IMR-90 (cell line): ENCODE results near the gene NOS1AP. TPM values are rescaled to one million over a fixed set of nuclear protein-coding genes. Genes with fewer than 3 reads are reported as not detected.

Experiments
- ATAC-seq: fragments of 200-7000 bp; cut with Tn5 transposase; 2 replicates; pipeline ENCODE4 v1.9.1; 2020; ENCODE audit warnings: low read depth, mild to moderate bottlenecking, moderate library complexity
- BruUV-seq: library from RNA; stranded (reverse); fragments of 400-500 nt; replicated peaks from 2 replicates; lab custom pipeline; 2021; lab: Mats Ljungman, UMichigan
- CTCF ChIA-PET: fragments of 300-600 bp; formaldehyde crosslinking; extraction: SDS; loops from one replicate; lab custom pipeline; 2021; ENCODE audit warnings: antibody characterized with exemption; lab: Yijun Ruan, JAX
- POLR2A ChIA-PET: fragments of 300-600 bp; sonication (Branson Sonifier 250); formaldehyde crosslinking; loops from one replicate; lab custom pipeline; 2022; ENCODE audit warnings: antibody characterized with exemption; ENCODE audit not compliant: unreplicated experiment; lab: Charles Lee
- DNase-seq: peaks from one replicate; pipeline ENCODE4 v3.0.0; 2013
- H2AFZ ChIP-seq: replicated peaks from 2 replicates; pipeline ENCODE3; 2013; ENCODE audit warnings: low read length, mild to moderate bottlenecking; ENCODE audit not compliant: poor library complexity
- H2AK5ac ChIP-seq: 2 replicates; pipeline ENCODE4 v1.6.1; 2013; ENCODE audit warnings: low read depth, low read length, inconsistent platforms
- H2AK9ac ChIP-seq: replicated peaks from 2 replicates; pipeline ENCODE3; 2013; ENCODE audit warnings: mild to moderate bottlenecking, low read depth, low read length, moderate library complexity; ENCODE audit not compliant: poor library complexity
- H2BK120ac ChIP-seq: 2 replicates; pipeline ENCODE4 v1.6.1; 2013; ENCODE audit warnings: low read depth, low read length, inconsistent platforms
- H2BK15ac ChIP-seq: 3 replicates; pipeline ENCODE4 v1.6.1; 2013; ENCODE audit warnings: low read depth, low read length, inconsistent platforms
- H2BK20ac ChIP-seq: 2 replicates; pipeline ENCODE4 v1.6.1; 2013; ENCODE audit warnings: low read depth, mild to moderate bottlenecking, inconsistent platforms, low read length, moderate library complexity
- H2BK5ac ChIP-seq: 2 replicates; pipeline ENCODE4 v1.6.1; 2013; ENCODE audit warnings: mild to moderate bottlenecking, low read depth, low read length, inconsistent platforms; ENCODE audit not compliant: poor library complexity, severe bottlenecking
- H3K14ac ChIP-seq: replicated peaks from 2 replicates; pipeline ENCODE4 v1.6.1; 2013; ENCODE audit warnings: low read depth, low read length, inconsistent platforms
- H3K18ac ChIP-seq: 2 replicates; pipeline ENCODE4 v1.6.1; 2013; ENCODE audit warnings: low read depth, low read length, control low read depth
- H3K23ac ChIP-seq: 2 replicates; pipeline ENCODE4 v1.6.1; 2013; ENCODE audit warnings: low read depth, low read length, inconsistent platforms
- H3K27ac ChIP-seq: 2 replicates; pipeline ENCODE4 v1.5.1; 2013; ENCODE audit warnings: mild to moderate bottlenecking, control low read depth, low read length; ENCODE audit not compliant: insufficient read depth
- H3K27me3 ChIP-seq: 2 replicates; pipeline ENCODE4 v1.6.1; 2013; ENCODE audit warnings: low read length; ENCODE audit not compliant: control insufficient read depth, insufficient read depth
- H3K36me3 ChIP-seq: 2 replicates; pipeline ENCODE4 v1.6.1; 2013; ENCODE audit warnings: low read length, mixed read lengths; ENCODE audit not compliant: control insufficient read depth, insufficient read depth
- H3K4ac ChIP-seq: 2 replicates; pipeline ENCODE4 v1.6.1; 2013; ENCODE audit warnings: low read depth, low read length, inconsistent platforms
- H3K4me1 ChIP-seq: 2 replicates; pipeline ENCODE4 v1.6.1; 2013; ENCODE audit warnings: low read length, mixed read lengths; ENCODE audit not compliant: control insufficient read depth, insufficient read depth
- H3K4me2 ChIP-seq: 2 replicates; pipeline ENCODE4 v1.6.1; 2013; ENCODE audit warnings: low read depth, mild to moderate bottlenecking, control low read depth, low read length, moderate library complexity
- H3K4me3 ChIP-seq: 2 replicates; pipeline ENCODE4 v1.5.1; 2013; ENCODE audit warnings: low read depth, mild to moderate bottlenecking, control low read depth, low read length, moderate library complexity; ENCODE audit not compliant: insufficient read depth
- H3K56ac ChIP-seq: 2 replicates; pipeline ENCODE4 v1.6.1; 2013; ENCODE audit warnings: low read length, inconsistent platforms; ENCODE audit not compliant: insufficient read depth; ENCODE audit errors: extremely low read depth
- H3K79me1 ChIP-seq, 2 experiments: 2 replicates each; pipeline ENCODE4 v1.6.1; 2013; ENCODE audit warnings: low read length in 2 of 2, inconsistent platforms in 1 of 2, low read depth in 1 of 2
- H3K9ac ChIP-seq: 2 replicates; pipeline ENCODE4 v1.6.1; 2013; ENCODE audit warnings: low read depth, low read length, control low read depth
- H3K9me1 ChIP-seq: 2 replicates; pipeline ENCODE4 v1.6.1; 2013; ENCODE audit warnings: low read length, inconsistent platforms; ENCODE audit not compliant: insufficient read depth
- H3K9me3 ChIP-seq: 2 replicates; pipeline ENCODE4 v1.6.1; 2013; ENCODE audit warnings: low read length; ENCODE audit not compliant: control insufficient read depth, insufficient read depth
- H4K20me1 ChIP-seq: 2 replicates; pipeline ENCODE4 v1.6.1; 2013; ENCODE audit warnings: low read length, inconsistent platforms; ENCODE audit not compliant: insufficient read depth
- H4K5ac ChIP-seq: 2 replicates; pipeline ENCODE4 v1.6.1; 2013; ENCODE audit warnings: mild to moderate bottlenecking, low read depth, low read length, control low read depth
- H4K8ac ChIP-seq, 2 experiments: 2 replicates each; pipeline ENCODE4 v1.6.1; 2013; ENCODE audit warnings: low read depth in 2 of 2, low read length in 2 of 2, control low read depth in 1 of 2, inconsistent platforms in 1 of 2
- H4K91ac ChIP-seq: 2 replicates; pipeline ENCODE4 v1.6.1; 2013; ENCODE audit warnings: low read depth, low read length, inconsistent platforms; ENCODE audit not compliant: insufficient read depth
- BHLHE40 ChIP-seq: fragments of 150-350 bp; IDR thresholded peaks from 2 replicates; pipeline ENCODE4 v1.6.1; 2016; ENCODE audit warnings: mild to moderate bottlenecking, low read depth, low read length
- CEBPB ChIP-seq: IDR thresholded peaks from 2 replicates; pipeline ENCODE4 v1.6.1; 2012; ENCODE audit warnings: low read depth, low read length, improper control_type of control experiment
- CHD1 ChIP-seq: IDR thresholded peaks from 2 replicates; pipeline ENCODE4 v1.6.1; 2012; ENCODE audit warnings: low read depth, low read length, improper control_type of control experiment
- CTCF ChIP-seq: conservative IDR thresholded peaks from 2 replicates; pipeline ENCODE4 v1.5.1; 2012; ENCODE audit warnings: mild to moderate bottlenecking, low read depth, low read length, improper control_type of control experiment
- ELK1 ChIP-seq: fragments of 150-350 bp; IDR thresholded peaks from 2 replicates; pipeline ENCODE4 v1.6.1; 2016; ENCODE audit warnings: low read depth, mild to moderate bottlenecking, low read length, moderate library complexity, borderline replicate concordance
- FOS ChIP-seq: fragments of 150-350 bp; IDR thresholded peaks from 2 replicates; pipeline ENCODE4 v1.6.1; 2016; ENCODE audit warnings: low read depth, low read length
- MAFK ChIP-seq: IDR thresholded peaks from 2 replicates; pipeline ENCODE4 v1.6.1; 2012; ENCODE audit warnings: low read depth, low read length, improper control_type of control experiment
- MAZ ChIP-seq: IDR thresholded peaks from 2 replicates; pipeline ENCODE4 v1.6.1; 2012; ENCODE audit warnings: low read depth, mild to moderate bottlenecking, low read length, improper control_type of control experiment, moderate library complexity, borderline replicate concordance
- MXI1 ChIP-seq: IDR thresholded peaks from 2 replicates; pipeline ENCODE4 v1.6.1; 2012; ENCODE audit warnings: low read depth, mild to moderate bottlenecking, low read length, moderate library complexity, borderline replicate concordance
- NFE2L2 ChIP-seq: fragments of 150-350 bp; IDR thresholded peaks from 2 replicates; pipeline ENCODE4 v1.6.1; 2016; ENCODE audit warnings: low read depth, mild to moderate bottlenecking, low read length
- POLR2A ChIP-seq: IDR thresholded peaks from 2 replicates; pipeline ENCODE4 v1.6.1; 2012; ENCODE audit warnings: mild to moderate bottlenecking, low read depth, low read length
- RAD21 ChIP-seq: IDR thresholded peaks from 2 replicates; pipeline ENCODE4 v1.6.1; 2012; ENCODE audit warnings: low read length, improper control_type of control experiment
- RCOR1 ChIP-seq: IDR thresholded peaks from 2 replicates; pipeline ENCODE4 v1.6.1; 2012; ENCODE audit warnings: mild to moderate bottlenecking, low read length, improper control_type of control experiment; ENCODE audit not compliant: insufficient replicate concordance
- RFX5 ChIP-seq: IDR thresholded peaks from 2 replicates; pipeline ENCODE4 v1.8.0; 2012; ENCODE audit warnings: low read depth, mild to moderate bottlenecking, low read length, moderate library complexity
- SMC3 ChIP-seq: fragments of 150-350 bp; IDR thresholded peaks from 2 replicates; pipeline ENCODE4 v1.6.1; 2016; ENCODE audit warnings: low read depth, mild to moderate bottlenecking, antibody characterized with exemption, low read length, moderate library complexity
- USF2 ChIP-seq: fragments of 150-350 bp; IDR thresholded peaks from 2 replicates; pipeline ENCODE4 v1.6.1; 2017; ENCODE audit warnings: mild to moderate bottlenecking, antibody characterized with exemption, low read length, low read depth
- WGBS, 2 experiments: methylation state at CpG; one replicate each; pipeline versions ENCODE4 v1.1.5 to v1.1.7; 2013; ENCODE audit warnings: missing lambda C conversion rate in 2 of 2; ENCODE audit not compliant: insufficient read length in 1 of 2; ENCODE audit errors: extremely low coverage in 2 of 2; 5-methylcytosine and 5-hydroxymethylcytosine counted together
- dilution Hi-C: fragments of 300-500 bp; cut with HindIII; formaldehyde crosslinking; loops from one replicate; pipeline ENCODE4 v1.14.3; 2018; ENCODE audit warnings: low sequenced_read_pairs; ENCODE audit not compliant: unreplicated experiment
- in situ Hi-C: fragments of 300-500 bp; cut with MboI; formaldehyde crosslinking; loops from 3 replicates; pipeline ENCODE4 v1.14.3; 2019; ENCODE audit warnings: low sequenced_read_pairs, inconsistent platforms, mixed read lengths
- intact Hi-C: fragments of 100-400 bp; cut with micrococcal nuclease; formaldehyde crosslinking; loops from 2 replicates; pipeline ENCODE4 v1.10.0; 2022
- polyA plus RNA-seq, 3 experiments: library from polyadenylated mRNA; depleted of rRNA; stranded (reverse); fragments of >200 nt; gene quantifications; 2 replicates each; pipeline ENCODE4 v1.2.3, GENCODE V29; 2012; ENCODE audit warnings: low replicate concordance in 1 of 3
- total RNA-seq: library from RNA; depleted of rRNA; stranded (reverse); fragments of >200 nt; gene quantifications from 2 replicates; pipeline ENCODE4 v1.2.3, GENCODE V29; 2012

The NOS1AP gene
- total and polyA plus RNA-seq, 2 of the 4 experiments (the other 2 are of a cell fraction), result 0.18 to 0.19 TPM

GRCh38 chr1:162215902-162216301, 146.4 kb downstream of the NOS1AP start:
- H2BK15ac ChIP-seq, result no peak overlapping the region
- H2AK5ac ChIP-seq, result no peak overlapping the region
- no peak overlapping the region for H2AK9ac ChIP-seq
- in situ Hi-C loops, result no loop called here
- H4K8ac ChIP-seq, result no peak overlapping the region
- no peak overlapping the region for H3K9ac ChIP-seq
- ChIA-PET CTCF (no interaction called here), POLR2A (no interaction called here)
- no peak overlapping the region for H4K91ac ChIP-seq
- no peak overlapping the region for H3K4me3 ChIP-seq
- H2BK5ac ChIP-seq, result no peak overlapping the region
- no peaks in the 10 kb centered on the region for H3K9me3 ChIP-seq
- intact Hi-C loops, result no loop called here
- peaks cover 6% of the 10 kb centered on the region for H3K27me3 ChIP-seq
- no peak overlapping the region for H3K4ac ChIP-seq
- H3K14ac ChIP-seq, result no peak overlapping the region
- dilution Hi-C loops, result no loop called here
- no peak for ATAC-seq
- no peaks in the 10 kb centered on the region for H3K36me3 ChIP-seq
- no peak overlapping the region for H3K23ac ChIP-seq
- H3K4me1 ChIP-seq, result no peaks in the 10 kb centered on the region
- no peak overlapping the region for H3K18ac ChIP-seq
- no peak overlapping the region for H2BK120ac ChIP-seq
- no peak overlapping the region for H3K56ac ChIP-seq
- H4K20me1 ChIP-seq, result no peaks in the 10 kb centered on the region
- no peak overlapping the region for H3K4me2 ChIP-seq
- TF ChIP-seq CHD1 (no peak), CTCF (no peak), MXI1 (no peak), RAD21 (no peak), POLR2A (no peak), FOS (no peak), SMC3 (no peak), RFX5 (no peak), CEBPB (no peak), ELK1 (no peak), MAZ (no peak), MAFK (no peak), NFE2L2 (no peak), USF2 (no peak), BHLHE40 (no peak), RCOR1 (no peak)
- no peaks in the 10 kb centered on the region for H3K79me1 ChIP-seq
- H2BK20ac ChIP-seq, result no peak overlapping the region
- WGBS, 2 experiments, result 0% methylated on average over 1 of the region's 5 CpGs; no CpG with 5 or more reads in 1 of the 2 experiments
- no peak overlapping the region for H4K5ac ChIP-seq
- DNase-seq, result no peak
- no TSS peak for BruUV-seq
- H2AFZ ChIP-seq, result no peak overlapping the region
- no peak overlapping the region for H3K27ac ChIP-seq
- H3K9me1 ChIP-seq, result no peaks in the 10 kb centered on the region
